ENCODE measurements around the gene GTSE1. TPM values are rescaled to one million over a fixed set of nuclear protein-coding genes. Genes with fewer than 3 reads are reported as not detected.
"Not testable (repeated sequence)": the region's sequence is repeated elsewhere in the genome, so short reads cannot be mapped to it uniquely, and the experiment has no call there.

Gene GTSE1
- total RNA-seq, 2 donors from 2014 or later, result 39.5 to 59.5 TPM

DNA sequence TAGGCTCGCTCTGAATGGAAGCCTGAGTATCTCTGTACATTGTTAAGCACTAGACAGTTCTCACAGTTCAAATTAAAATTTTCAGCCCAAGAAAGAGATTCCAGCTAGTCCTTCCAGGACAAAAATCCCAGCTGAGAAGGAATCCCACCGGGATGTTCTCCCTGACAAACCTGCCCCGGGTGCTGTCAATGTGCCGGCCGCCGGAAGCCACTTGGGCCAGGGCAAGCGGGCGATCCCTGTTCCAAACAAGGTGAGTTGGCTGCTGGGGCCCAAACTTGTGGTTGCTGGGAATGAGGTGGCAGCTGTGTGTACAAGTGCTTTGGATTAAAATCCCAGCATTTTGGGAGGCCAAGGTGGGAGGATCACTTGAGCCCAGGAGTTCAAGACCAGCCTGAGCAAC, 15.4 kb downstream of the GTSE1 start:
- H3K4me1 ChIP-seq (ENCODE audit: control insufficient read depth, insufficient read depth, low read length), result no peaks in the 10 kb centered on the region
- peaks cover 67% of the 10 kb centered on the region for H3K36me3 ChIP-seq (ENCODE audit: control insufficient read depth, insufficient read depth, low read length)
- H3K4me1 Mint-ChIP-seq, result no peaks in the 10 kb centered on the region
- no peaks in the 10 kb centered on the region for H3K9me3 Mint-ChIP-seq
- no peak overlapping the region for H3K27ac Mint-ChIP-seq
- 97 to 100% methylated on average over 2 to 8 of the region's 8 CpGs for WGBS, 2 experiments (ENCODE audit: insufficient coverage in 1 of 2, insufficient read length in 1 of 2)
- peaks cover 48% of the 10 kb centered on the region for H3K36me3 Mint-ChIP-seq (ENCODE audit: low read depth)
- no peak overlapping the region for H3K4me3 ChIP-seq (ENCODE audit: low read length)
- no peak overlapping the region for H3K27ac ChIP-seq (ENCODE audit: low read depth, low read length)
- H3K27me3 Mint-ChIP-seq (ENCODE audit: insufficient read depth), result no peaks in the 10 kb centered on the region
- H3K9ac ChIP-seq (ENCODE audit: extremely low read depth, low read length, poor library complexity, severe bottlenecking), result no peak overlapping the region
- H3K27me3 ChIP-seq (ENCODE audit: control insufficient read depth, insufficient read depth, low read length, poor library complexity, severe bottlenecking), result no peaks in the 10 kb centered on the region
- H3K9me3 ChIP-seq (ENCODE audit: control insufficient read depth, low read length), result no peaks in the 10 kb centered on the region
- TF ChIP-seq, protein P1, sequence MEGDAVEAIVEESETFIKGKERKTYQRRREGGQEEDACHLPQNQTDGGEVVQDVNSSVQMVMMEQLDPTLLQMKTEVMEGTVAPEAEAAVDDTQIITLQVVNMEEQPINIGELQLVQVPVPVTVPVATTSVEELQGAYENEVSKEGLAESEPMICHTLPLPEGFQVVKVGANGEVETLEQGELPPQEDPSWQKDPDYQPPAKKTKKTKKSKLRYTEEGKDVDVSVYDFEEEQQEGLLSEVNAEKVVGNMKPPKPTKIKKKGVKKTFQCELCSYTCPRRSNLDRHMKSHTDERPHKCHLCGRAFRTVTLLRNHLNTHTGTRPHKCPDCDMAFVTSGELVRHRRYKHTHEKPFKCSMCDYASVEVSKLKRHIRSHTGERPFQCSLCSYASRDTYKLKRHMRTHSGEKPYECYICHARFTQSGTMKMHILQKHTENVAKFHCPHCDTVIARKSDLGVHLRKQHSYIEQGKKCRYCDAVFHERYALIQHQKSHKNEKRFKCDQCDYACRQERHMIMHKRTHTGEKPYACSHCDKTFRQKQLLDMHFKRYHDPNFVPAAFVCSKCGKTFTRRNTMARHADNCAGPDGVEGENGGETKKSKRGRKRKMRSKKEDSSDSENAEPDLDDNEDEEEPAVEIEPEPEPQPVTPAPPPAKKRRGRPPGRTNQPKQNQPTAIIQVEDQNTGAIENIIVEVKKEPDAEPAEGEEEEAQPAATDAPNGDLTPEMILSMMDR (conservative IDR thresholded peaks at IDR 0.05), result no peak
- H3K4me3 Mint-ChIP-seq, result no peak overlapping the region
- no peak for DNase-seq

DNA sequence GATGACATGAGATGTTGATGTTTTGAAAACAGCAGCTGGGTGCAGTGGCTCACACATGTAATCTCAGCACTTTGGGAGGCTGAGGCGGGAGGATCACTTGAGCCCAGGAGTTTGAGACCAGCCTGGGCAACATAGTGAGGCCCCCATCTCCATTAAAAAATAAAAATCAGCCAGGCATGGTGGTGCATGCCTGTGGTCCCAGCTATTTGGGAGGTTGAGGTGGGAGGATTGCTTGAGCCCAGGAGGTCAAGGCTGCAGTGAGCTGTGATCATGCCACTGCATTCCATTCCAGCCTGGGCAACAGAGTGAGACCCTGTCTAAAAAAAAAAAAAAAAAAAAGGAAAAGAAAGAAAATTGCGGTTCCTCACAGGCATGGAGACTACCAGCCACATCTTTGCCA, 16.2 kb downstream of the GTSE1 start:
- DNase-seq; H3K27ac ChIP-seq (ENCODE audit: low read depth, low read length); H3K4me3 ChIP-seq (ENCODE audit: low read length); H3K4me1 ChIP-seq (ENCODE audit: control insufficient read depth, insufficient read depth, low read length); H3K9ac ChIP-seq (ENCODE audit: extremely low read depth, low read length, poor library complexity, severe bottlenecking); H3K27me3 ChIP-seq (ENCODE audit: control insufficient read depth, insufficient read depth, low read length, poor library complexity, severe bottlenecking); H3K4me1 Mint-ChIP-seq; H3K9me3 ChIP-seq (ENCODE audit: control insufficient read depth, low read length); H3K27ac Mint-ChIP-seq; H3K4me3 Mint-ChIP-seq; H3K27me3 Mint-ChIP-seq (ENCODE audit: insufficient read depth); H3K9me3 Mint-ChIP-seq: not testable (repeated sequence)
- peaks cover 72% of the 10 kb centered on the region for H3K36me3 ChIP-seq (ENCODE audit: control insufficient read depth, insufficient read depth, low read length)
- 92 to 100% methylated on average over 1 to 2 of the region's 2 CpGs for WGBS, 2 experiments (ENCODE audit: insufficient coverage in 1 of 2, insufficient read length in 1 of 2)
- peaks cover 54% of the 10 kb centered on the region for H3K36me3 Mint-ChIP-seq (ENCODE audit: low read depth)

GRCh38 chr22:46315976-46316375, 19.3 kb downstream of the GTSE1 start:
- no peak overlapping the region for H3K4me3 Mint-ChIP-seq
- Histone ChIP-seq H3K9me3 (ENCODE audit: control insufficient read depth, low read length) (no peaks in the 10 kb centered on the region), H3K4me3 (ENCODE audit: low read length) (no peak overlapping the region), H3K36me3 (ENCODE audit: control insufficient read depth, insufficient read depth, low read length) (peaks cover 68% of the 10 kb centered on the region), H3K4me1 (ENCODE audit: control insufficient read depth, insufficient read depth, low read length) (no peaks in the 10 kb centered on the region), H3K9ac (ENCODE audit: extremely low read depth, low read length, poor library complexity, severe bottlenecking) (no peak overlapping the region), H3K27me3 (ENCODE audit: control insufficient read depth, insufficient read depth, low read length, poor library complexity, severe bottlenecking) (no peaks in the 10 kb centered on the region), H3K27ac (ENCODE audit: low read depth, low read length) (no peak overlapping the region)
- 90 to 100% methylated on average over 1 to 12 of the region's 12 CpGs for WGBS, 2 experiments (ENCODE audit: insufficient coverage in 1 of 2, insufficient read length in 1 of 2)
- H3K27ac Mint-ChIP-seq, result no peak overlapping the region
- TF ChIP-seq, protein P1 (conservative IDR thresholded peaks at IDR 0.05), result no peak
- no peak for DNase-seq
- no peaks in the 10 kb centered on the region for H3K4me1 Mint-ChIP-seq
- H3K36me3 Mint-ChIP-seq (ENCODE audit: low read depth), result peaks cover 58% of the 10 kb centered on the region
- no peaks in the 10 kb centered on the region for H3K9me3 Mint-ChIP-seq
- no peaks in the 10 kb centered on the region for H3K27me3 Mint-ChIP-seq (ENCODE audit: insufficient read depth)

DNA sequence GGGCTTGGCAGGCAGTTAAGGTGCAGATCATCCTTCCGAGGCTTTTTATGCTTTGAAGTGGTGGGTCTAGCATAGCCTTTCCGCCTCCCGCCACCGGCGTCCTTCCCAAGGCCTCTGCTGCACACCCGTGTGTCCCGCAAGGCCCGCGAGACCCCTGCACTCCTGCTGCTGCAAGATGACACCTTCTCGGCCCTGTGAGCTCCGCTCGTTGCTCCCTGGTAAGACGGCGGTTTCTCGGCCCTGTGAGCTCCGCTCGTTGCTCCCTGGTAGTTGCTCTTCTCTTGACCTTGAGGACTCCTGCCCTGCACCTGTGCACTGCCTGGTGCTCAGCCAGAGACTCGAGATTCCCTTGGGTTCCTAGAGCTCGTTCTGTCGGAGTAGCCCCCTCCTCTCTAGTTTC, 21.0 kb downstream of the GTSE1 start:
- no peak overlapping the region for H3K4me3 Mint-ChIP-seq
- no peaks in the 10 kb centered on the region for H3K27me3 ChIP-seq (ENCODE audit: control insufficient read depth, insufficient read depth, low read length, poor library complexity, severe bottlenecking)
- TF ChIP-seq, protein P1 (conservative IDR thresholded peaks at IDR 0.05), result no peak
- no peak overlapping the region for H3K9ac ChIP-seq (ENCODE audit: extremely low read depth, low read length, poor library complexity, severe bottlenecking)
- no peaks in the 10 kb centered on the region for H3K27me3 Mint-ChIP-seq (ENCODE audit: insufficient read depth)
- no peak overlapping the region for H3K27ac Mint-ChIP-seq
- 90 to 94% methylated on average over 15 to 20 of the region's 20 CpGs for WGBS, 2 experiments (ENCODE audit: insufficient coverage in 1 of 2, insufficient read length in 1 of 2)
- no peaks in the 10 kb centered on the region for H3K9me3 Mint-ChIP-seq
- H3K36me3 Mint-ChIP-seq (ENCODE audit: low read depth), result peaks cover 67% of the 10 kb centered on the region
- H3K27ac ChIP-seq (ENCODE audit: low read depth, low read length), result no peak overlapping the region
- no peaks in the 10 kb centered on the region for H3K9me3 ChIP-seq (ENCODE audit: control insufficient read depth, low read length)
- no peak for DNase-seq
- no peaks in the 10 kb centered on the region for H3K4me1 Mint-ChIP-seq
- peaks cover 65% of the 10 kb centered on the region for H3K36me3 ChIP-seq (ENCODE audit: control insufficient read depth, insufficient read depth, low read length)
- H3K4me1 ChIP-seq (ENCODE audit: control insufficient read depth, insufficient read depth, low read length), result no peaks in the 10 kb centered on the region
- H3K4me3 ChIP-seq (ENCODE audit: low read length), result no peak overlapping the region

Measured in endodermal cell (in vitro differentiated cells).